ENCODE results near the gene NFASC.

NFASC gene

DNA sequence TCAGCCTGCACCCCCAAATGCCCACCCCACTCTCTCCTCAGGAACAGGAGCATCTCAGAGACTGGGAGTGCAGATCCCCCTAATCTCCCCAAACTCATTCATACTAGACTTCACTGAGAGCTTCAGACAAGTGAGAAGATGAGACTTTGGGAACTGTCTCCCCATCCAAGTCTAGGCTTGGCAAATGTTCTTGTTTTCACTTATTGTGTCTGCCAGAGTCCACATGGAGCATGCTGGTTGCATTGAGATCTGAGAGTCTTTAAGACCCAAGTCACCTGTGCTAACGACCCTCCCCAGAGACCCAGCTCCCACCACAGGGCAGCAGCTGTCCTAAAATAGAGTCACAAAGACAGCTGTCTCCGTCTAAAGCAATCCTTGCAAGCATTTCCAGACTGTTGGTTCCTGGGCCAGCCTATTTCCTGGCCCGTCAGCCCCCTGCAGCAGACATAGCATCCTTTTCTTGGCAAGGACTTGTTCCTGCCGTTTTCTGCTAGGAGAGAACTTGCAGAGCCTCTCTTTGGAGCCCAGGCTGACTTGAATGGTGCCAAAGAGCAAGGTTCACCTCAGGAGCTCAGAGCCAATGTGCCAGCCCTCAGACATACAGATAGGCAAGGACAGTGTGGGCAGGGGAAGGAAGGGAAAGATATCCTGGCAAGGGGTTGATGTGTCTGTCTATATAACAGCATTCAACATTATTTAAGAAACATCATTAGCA lies 170.5 kb downstream of the NFASC start:
- TF ChIP-seq FOXP2 (optimal IDR thresholded peaks at IDR 0.05; ENCODE audit: borderline replicate concordance, extremely low read depth, extremely low read length, insufficient read depth) (no peak), SIN3A (IDR thresholded peaks at IDR 0.05; ENCODE audit: borderline replicate concordance, insufficient read depth, low read length) (no peak), TAF1 (IDR thresholded peaks at IDR 0.05; ENCODE audit: borderline replicate concordance, insufficient read depth, low read length) (no peak), POLR2AphosphoS5 (IDR thresholded peaks at IDR 0.05; ENCODE audit: low read depth, low read length) (no peak)

DNA sequence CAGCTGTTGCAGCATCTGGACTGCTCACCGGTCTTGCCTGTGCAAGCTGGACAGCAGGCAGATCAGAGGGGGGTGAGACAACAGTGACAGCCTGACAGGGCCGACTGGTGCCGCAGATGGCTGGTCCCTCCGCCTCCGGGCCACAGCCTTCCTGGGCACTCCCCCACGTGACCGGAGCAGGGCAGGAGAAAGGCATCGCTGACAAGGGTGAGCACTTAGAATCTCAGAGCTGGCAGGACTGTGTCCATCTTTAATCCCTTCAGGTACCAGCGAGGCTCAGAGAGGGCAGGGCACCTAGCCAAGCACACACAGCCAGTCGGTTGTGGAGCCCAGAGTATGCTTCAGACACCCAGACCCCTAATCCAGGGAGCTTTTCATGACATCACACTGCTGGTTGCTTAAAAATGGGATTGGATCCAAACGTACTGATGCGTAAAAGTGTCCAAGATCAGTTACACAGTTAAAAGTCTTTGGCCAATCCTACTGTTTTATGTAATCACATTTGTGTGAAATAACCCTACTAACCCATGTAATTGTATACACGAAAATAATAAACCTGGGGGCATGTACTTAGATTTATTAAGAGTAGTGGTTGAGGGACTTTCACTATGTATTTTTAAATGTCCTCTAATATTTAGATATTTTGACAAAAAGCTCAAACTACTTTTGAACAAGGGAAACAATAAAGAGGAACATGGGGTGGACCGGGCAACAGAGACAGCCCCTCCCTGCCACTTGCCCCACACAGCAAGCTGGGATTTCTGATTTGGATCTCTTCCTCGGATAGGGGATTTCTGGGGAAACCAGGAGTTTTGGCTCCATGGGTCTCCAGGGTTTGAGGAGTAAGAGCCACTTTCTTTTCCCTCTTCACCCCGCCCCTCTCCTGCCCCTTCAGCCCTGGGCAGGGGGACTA lies 171.6 kb downstream of the NFASC start:
- TF ChIP-seq SIN3A (IDR thresholded peaks at IDR 0.05; ENCODE audit: borderline replicate concordance, insufficient read depth, low read length) = no peak
- no peak for TF ChIP-seq REST (IDR thresholded peaks at IDR 0.05; ENCODE audit: insufficient read depth in 1 of 2, low read depth in 2 of 2, low read length in 2 of 2)
- TF ChIP-seq FOXP2 (optimal IDR thresholded peaks at IDR 0.05; ENCODE audit: borderline replicate concordance, extremely low read depth, extremely low read length, insufficient read depth) = no peak
- TF ChIP-seq POLR2AphosphoS5 (IDR thresholded peaks at IDR 0.05; ENCODE audit: low read depth, low read length) = no peak
- no peak for TF ChIP-seq TAF1 (IDR thresholded peaks at IDR 0.05; ENCODE audit: borderline replicate concordance, insufficient read depth, low read length)

- TF ChIP-seq SIN3A (IDR thresholded peaks at IDR 0.05; ENCODE audit: borderline replicate concordance, insufficient read depth, low read length) = no peak
- no peak for TF ChIP-seq POLR2AphosphoS5 (IDR thresholded peaks at IDR 0.05; ENCODE audit: low read depth, low read length)
- TF ChIP-seq FOXP2 (optimal IDR thresholded peaks at IDR 0.05; ENCODE audit: borderline replicate concordance, extremely low read depth, extremely low read length, insufficient read depth) = no peak
- no peak for TF ChIP-seq REST (IDR thresholded peaks at IDR 0.05; ENCODE audit: insufficient read depth in 1 of 2, low read depth in 2 of 2, low read length in 2 of 2)
- TF ChIP-seq TAF1 (IDR thresholded peaks at IDR 0.05; ENCODE audit: borderline replicate concordance, insufficient read depth, low read length) = no peak
Measured at GRCh38 chr1:205042911-205043806, 172.5 kb downstream of the NFASC start, which contains the start of gene CNTN2. TSS of gene CNTN2 (plus strand) at chr1:205043212. CDS start at chr1:205053186, 9,974 bp downstream.

DNA sequence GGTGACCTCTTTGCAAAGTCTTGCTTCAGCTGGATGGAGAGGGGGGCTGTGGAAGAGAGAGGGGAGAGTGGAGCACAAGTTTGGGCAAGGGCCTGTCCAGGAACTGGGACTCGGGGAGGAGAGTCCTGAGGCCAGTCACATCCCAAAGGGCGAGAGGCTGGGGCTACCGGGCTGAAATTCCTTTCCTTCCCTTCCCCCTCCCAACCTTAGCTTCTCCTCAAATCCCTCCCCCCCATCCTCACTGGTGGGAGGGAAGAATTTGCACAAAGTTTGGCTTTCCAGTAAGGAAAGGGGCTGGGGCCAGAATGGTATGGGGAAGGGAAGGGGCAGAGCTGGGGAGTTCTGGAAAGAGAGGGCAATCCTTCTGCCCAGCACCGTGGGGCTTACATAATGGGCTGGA lies 173.2 kb downstream of the NFASC start:
- no peak for TF ChIP-seq POLR2AphosphoS5 (IDR thresholded peaks at IDR 0.05; ENCODE audit: low read depth, low read length)
- no peak for TF ChIP-seq FOXP2 (optimal IDR thresholded peaks at IDR 0.05; ENCODE audit: borderline replicate concordance, extremely low read depth, extremely low read length, insufficient read depth)
- no peak for TF ChIP-seq TAF1 (IDR thresholded peaks at IDR 0.05; ENCODE audit: borderline replicate concordance, insufficient read depth, low read length)
- TF ChIP-seq REST (IDR thresholded peaks at IDR 0.05; ENCODE audit: insufficient read depth in 1 of 2, low read depth in 2 of 2, low read length in 2 of 2) = no peak

GRCh38 chr1:205044741-205045140 lies 174.1 kb downstream of the NFASC start:
- TF ChIP-seq REST (IDR thresholded peaks at IDR 0.05; ENCODE audit: insufficient read depth in 1 of 2, low read depth in 2 of 2, low read length in 2 of 2) (peak; percentile 31 to 89; a peak in 3 of 4 replicates), SIN3A (IDR thresholded peaks at IDR 0.05; ENCODE audit: borderline replicate concordance, insufficient read depth, low read length) (no peak), FOXP2 (optimal IDR thresholded peaks at IDR 0.05; ENCODE audit: borderline replicate concordance, extremely low read depth, extremely low read length, insufficient read depth) (no peak)
